GM19328 (cell line): ENCODE results near the gene SLC14A1.
"Not testable (repeated sequence)": the region's sequence is repeated elsewhere in the genome, so short reads cannot be mapped to it uniquely, and the experiment has no call there.

Experiments used
- ATAC-seq: cut with Tn5 transposase; IDR thresholded peaks from one replicate; pipeline ENCODE4 v1.9.1; 2021; ENCODE audit warnings: mild to moderate bottlenecking, moderate library complexity; ENCODE audit not compliant: unreplicated experiment

Gene SLC14A1

GRCh38 chr18:45753286-45753685, 29.3 kb downstream of the SLC14A1 start:
- no peak for ATAC-seq

GRCh38 chr18:45755934-45756333, 32.0 kb downstream of the SLC14A1 start:
- ATAC-seq: no peak

GRCh38 chr18:45757005-45757404, 33.0 kb downstream of the SLC14A1 start:
- no peak for ATAC-seq

DNA sequence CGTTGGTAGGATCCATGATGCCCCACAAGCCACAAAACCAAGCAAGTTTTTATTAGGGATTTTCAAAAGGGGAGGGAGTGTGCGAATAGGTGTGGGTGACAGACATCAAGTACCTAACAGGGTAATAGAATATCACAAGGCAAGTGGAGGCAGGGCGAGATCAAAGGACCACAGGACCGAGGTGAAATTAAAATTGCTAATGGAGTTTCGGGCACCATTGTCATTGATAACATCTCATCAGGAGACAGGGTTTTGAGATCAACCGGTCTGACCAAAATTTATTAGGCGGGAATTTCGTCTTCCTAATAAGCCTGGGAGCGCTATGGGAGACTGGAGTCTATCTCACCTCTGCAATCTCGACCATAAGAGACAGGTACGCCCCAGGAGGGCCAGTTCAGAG, 33.7 kb downstream of the SLC14A1 start:
- ATAC-seq: not testable (repeated sequence)

- no peak for ATAC-seq
These were observed 36.6 kb downstream of the SLC14A1 start for GRCh38 chr18:45760462-45761036.

DNA sequence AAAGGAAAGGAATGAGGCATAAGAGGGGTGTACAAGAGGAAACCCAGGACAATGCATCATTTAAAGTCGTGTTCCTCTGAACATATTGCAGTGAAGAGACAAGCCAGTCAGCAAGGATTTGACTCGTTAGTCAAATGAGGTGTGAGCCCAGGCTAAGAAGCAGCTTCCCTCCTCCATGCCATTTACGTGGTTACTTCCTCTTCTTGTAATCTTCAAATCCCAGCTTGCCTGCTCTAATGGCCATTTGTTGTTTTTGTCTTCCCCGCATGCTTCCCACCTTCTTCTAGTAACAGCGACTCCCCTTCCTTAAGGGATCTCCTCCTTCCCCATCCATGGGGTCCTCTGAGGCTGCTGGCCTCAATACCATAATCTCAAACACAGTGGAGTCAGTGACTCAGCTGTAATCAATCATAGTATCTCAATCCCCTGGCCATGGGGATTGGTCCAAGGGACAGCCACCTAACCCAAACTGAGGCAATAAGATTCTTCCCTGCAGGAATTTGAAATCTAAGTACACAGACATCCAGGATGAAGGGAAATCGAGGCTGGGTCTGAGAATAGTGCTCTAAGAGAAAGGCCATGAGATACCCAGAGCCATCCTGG, 37.6 kb downstream of the SLC14A1 start:
- no peak for ATAC-seq

GRCh38 chr18:45764000-45764686, 40.2 kb downstream of the SLC14A1 start:
- ATAC-seq: no peak

DNA sequence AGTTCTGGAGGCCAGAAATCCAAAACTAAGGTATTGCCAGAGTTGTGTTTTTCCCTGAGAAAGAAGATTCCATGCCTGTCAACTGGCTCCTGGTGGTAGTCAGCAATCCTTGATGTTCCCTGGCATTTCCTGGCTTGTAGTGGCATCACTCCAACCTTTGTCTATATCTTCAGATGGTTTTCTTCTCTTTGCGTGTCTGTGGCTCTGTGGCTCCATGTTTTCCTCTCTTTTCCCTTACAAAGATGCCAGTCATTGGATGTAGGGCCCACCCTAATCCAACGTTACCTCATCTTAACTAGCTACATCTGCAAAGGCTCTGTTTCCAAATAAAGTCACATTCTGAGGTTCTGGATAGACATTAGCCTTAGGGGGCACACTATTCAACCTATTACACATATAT, 41.8 kb downstream of the SLC14A1 start:
- ATAC-seq: no peak

GRCh38 chr18:45771587-45772480, 47.9 kb downstream of the SLC14A1 start:
- no peak for ATAC-seq

DNA sequence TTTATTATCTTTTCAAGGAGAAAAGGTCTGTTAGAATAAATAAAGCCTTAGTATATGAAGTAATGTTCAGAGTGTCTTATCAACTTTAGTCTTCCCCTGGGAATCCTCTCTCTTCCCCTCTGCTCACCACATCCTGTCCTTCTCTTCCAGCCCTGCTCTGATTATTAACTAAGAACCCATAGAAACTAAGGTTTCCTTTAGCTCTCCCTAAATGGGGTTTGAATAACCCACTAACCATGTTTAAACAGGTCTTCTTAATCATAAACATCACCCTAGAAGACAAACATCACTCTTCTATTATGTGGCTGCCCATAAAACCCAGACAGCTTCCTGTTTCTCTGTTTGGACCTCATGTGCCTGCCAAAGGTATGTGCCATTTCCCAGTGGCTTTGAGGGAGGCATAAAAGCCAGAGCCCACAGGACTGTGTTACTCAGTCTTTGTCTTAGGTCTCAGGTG, 50.1 kb downstream of the SLC14A1 start:
- no peak for ATAC-seq

DNA sequence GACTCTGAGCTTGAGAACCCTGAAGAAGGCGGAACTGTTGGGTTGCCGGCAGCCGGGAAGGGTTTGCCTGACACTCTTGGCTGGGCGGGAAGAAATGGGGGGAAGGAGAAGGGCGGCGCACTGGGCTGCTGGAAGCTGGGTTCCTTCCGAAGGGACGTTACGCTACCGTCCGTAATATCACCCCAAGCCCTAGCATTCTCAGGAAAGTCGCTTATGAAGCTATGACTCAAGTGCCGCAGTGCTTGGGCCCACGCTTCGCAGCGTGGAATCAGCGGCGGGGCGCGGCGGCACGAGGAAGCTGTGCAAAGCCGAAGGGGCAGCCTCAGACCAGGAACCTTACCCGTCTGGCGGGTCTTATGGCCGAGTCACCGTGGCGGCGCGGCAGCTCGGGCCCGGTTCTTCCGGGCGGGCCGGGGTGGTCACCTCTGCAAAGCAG, 51.3 kb downstream of the SLC14A1 start:
- no peak for ATAC-seq

DNA sequence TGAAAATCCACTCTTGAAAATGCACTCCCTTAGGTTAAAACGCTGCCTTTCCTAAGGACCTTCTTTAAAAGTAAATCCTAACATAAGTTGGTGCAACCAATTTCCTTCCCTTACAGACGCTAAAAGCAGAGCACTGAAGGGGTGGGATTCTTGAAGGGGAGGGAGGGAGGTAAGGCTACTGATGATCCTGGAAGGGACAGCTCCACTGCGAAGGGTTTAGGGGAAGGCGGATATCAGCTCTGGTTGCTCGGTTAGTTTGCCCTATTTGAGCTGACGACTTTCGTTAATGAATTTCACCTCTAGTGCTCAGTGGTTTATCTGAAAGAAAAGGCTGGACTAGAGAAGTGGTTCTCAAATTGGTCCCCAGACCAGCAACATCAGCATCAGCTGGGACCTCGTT, 51.8 kb downstream of the SLC14A1 start:
- ATAC-seq: no peak

DNA sequence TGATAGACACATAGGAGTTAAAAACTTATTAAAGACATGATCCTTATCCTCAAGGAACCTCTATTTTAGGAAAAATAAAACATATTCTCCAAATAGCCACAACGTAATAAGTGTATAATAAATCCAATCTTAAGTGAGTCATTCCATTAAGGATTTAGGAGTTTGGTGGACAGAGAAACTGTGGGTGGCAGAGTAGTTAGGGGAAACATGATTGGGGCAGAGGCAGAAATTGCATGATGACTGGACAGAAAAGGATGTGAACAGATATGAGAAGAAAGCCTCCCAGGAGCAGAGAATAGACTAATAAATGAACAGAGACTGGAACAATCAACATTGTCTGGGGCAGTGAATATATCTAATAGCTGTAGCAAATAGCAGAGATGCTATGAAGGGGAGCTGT, 53.4 kb downstream of the SLC14A1 start:
- no peak for ATAC-seq

DNA sequence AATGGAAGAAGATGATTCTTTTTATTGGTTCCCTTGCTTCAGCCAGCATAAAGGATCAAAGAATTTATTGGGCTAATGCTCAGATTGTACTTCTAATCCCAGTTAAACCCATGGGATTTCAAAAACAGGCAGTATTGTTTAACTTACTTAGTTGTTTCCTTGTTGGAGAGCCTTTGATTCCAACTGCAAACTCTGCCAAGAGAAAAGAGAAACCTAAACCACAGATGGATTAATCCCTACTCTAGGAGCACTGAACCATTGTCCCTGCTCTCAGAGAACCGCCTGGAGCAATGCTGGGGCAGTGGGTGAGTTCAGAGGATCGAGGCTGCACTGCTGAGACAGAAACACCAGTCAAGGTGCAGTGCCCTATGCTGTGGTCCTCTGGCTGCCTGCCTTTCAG, 56.6 kb downstream of the SLC14A1 start:
- ATAC-seq: no peak

DNA sequence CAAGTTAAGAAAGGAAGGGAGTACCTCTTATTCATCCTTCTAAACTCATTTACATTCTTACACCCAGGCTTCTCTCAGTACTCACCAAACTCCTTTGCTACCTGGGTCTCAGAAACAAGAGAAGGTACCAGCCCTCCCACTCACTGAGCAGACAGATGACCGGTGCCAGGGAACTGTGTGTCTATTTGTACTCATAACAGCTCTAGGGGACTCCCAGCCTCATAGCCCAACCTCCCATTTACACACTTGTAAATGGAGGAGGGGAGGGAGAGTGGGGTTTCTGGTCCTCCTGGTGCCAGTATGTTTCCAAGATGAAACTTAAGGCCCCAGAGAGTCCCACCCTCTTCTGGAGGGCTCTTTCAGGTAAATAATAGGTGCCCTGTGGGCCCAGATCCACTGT, 58.7 kb downstream of the SLC14A1 start:
- ATAC-seq: no peak

- no peak for ATAC-seq
These were observed 59.4 kb downstream of the SLC14A1 start for GRCh38 chr18:45783097-45784075.

DNA sequence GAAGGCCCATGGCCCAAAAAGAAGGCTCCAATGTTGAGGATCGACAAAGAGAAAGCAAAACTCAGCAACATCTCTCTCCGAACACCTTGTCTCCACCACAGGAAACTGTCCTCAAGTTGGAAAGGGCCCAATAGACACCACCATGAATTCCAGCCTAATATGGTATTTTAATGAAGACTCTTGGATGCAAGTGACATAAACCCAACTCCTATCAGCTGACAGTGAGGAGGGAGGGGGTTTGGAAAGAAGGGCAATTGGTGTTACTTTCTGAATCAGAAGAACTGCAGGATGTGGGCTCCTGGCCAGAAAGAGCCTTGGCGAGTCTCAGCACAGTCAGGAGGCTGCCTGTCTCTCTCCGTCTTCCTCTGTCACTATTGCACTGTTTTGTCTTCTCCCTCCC, 61.2 kb downstream of the SLC14A1 start:
- ATAC-seq: no peak

GRCh38 chr18:45786941-45787340, 63.0 kb downstream of the SLC14A1 start:
- ATAC-seq: no peak

- ATAC-seq: no peak
These were observed 63.4 kb downstream of the SLC14A1 start for GRCh38 chr18:45787346-45787745.

DNA sequence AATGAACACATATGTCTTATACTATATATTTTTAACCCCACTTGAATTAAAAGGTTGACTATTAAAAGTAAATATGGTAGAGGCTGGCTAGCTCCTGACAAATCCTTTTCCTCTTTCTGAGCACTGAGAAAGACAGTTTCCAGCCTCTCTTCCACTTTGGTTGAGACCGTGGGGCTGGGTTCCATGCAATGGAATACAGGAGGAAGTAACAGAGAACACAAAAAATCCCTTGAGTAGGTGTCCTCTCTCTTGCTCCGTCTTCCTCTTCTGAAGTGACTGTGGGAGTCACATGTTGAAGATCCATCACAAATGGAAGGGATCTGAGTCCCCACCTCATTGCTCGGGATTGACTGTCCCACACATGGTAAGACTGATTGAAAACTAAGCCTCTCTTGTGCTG, 64.9 kb downstream of the SLC14A1 start:
- ATAC-seq: no peak
